SK-N-SH (cell line): ENCODE measurements around the gene FEM1B.

Experiments used
- EP300 ChIP-seq, 2 experiments: IDR thresholded peaks; 2 replicates each; pipeline versions ENCODE4 v1.4.0 to v1.6.1; 2012; ENCODE audit warnings: borderline replicate concordance in 1 of 2, low read depth in 1 of 2, low read length in 1 of 2
- POLR2AphosphoS5 ChIP-seq: IDR thresholded peaks from 2 replicates; pipeline ENCODE4 v1.6.1; 2012; ENCODE audit warnings: low read depth, low read length
- USF2 ChIP-seq: fragments of 150-350 bp; IDR thresholded peaks from 2 replicates; pipeline ENCODE4 v1.6.1; 2017; ENCODE audit warnings: antibody characterized with exemption, low read length, low read depth, borderline replicate concordance

DNA sequence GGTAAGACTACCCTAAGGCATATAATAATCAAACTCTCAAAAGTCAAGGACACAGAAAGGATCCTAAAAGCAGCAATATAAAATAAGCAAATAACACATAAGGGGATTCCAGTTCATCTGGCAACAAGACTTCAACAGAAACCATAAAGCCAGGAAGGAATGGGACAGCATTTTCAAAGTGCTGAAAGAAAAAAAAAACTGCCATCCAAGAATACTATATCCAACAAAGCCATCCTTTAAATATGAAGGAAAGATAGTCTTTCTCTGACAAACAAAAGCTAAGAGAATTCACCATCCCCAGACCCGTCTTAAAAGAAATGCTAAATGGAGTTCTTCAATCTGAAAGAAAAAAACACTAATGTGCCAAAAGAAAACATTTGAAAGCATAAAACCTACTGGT lies 33.3 kb upstream of the FEM1B start:
- TF ChIP-seq POLR2AphosphoS5 (no peak), USF2 (no peak), EP300 (IDR thresholded peaks at IDR 0.05; ENCODE audit: borderline replicate concordance in 1 of 2, low read depth in 1 of 2, low read length in 1 of 2) (no peak)
